HEK293 (cell line): ENCODE results near the gene TWSG1.

Source experiments
- CTCF ChIA-PET: fragments of 350-600 bp; formaldehyde crosslinking; extraction: SDS; loops from one replicate; lab custom pipeline; 2021; ENCODE audit warnings: antibody characterized with exemption; lab: Yijun Ruan, JAX
- POLR2A ChIA-PET: fragments of 300-600 bp; formaldehyde crosslinking; extraction: SDS; loops from one replicate; lab custom pipeline; 2020; ENCODE audit warnings: antibody characterized with exemption, inconsistent platforms; lab: Yijun Ruan, JAX
- H3K27ac ChIP-seq: fragments of 200-500 bp; sonication (Bioruptor generic); 2 replicates; pipeline ENCODE4 v1.5.1; 2014; ENCODE audit warnings: low read depth, low read length, control low read depth, inconsistent platforms; ENCODE audit errors: extremely low read depth
- H3K36me3 ChIP-seq, 2 experiments: fragments of 200-500 bp in 1 of 2; sonication (Bioruptor generic) in 1 of 2; 1 replicate in 1 of 2; 2 replicates in 1 of 2; pipeline ENCODE4 v1.5.1; 2014 to 2017; ENCODE audit warnings: inconsistent platforms in 2 of 2, low read length in 2 of 2; ENCODE audit not compliant: control insufficient read depth in 2 of 2, insufficient read depth in 1 of 2
- H3K4me1 ChIP-seq: fragments of 200-500 bp; sonication (Bioruptor generic); 2 replicates; pipeline ENCODE4 v1.5.1; 2014; ENCODE audit warnings: mild to moderate bottlenecking, low read length, inconsistent platforms; ENCODE audit not compliant: control insufficient read depth, insufficient read depth
- H3K4me3 ChIP-seq: 2 replicates; pipeline ENCODE4 v1.5.1; 2011; ENCODE audit warnings: low read depth, mild to moderate bottlenecking, control low read depth, low read length, moderate library complexity
- H3K9me3 ChIP-seq: fragments of 200-500 bp; sonication (Bioruptor generic); 2 replicates; pipeline ENCODE4 v1.5.1; 2014; ENCODE audit warnings: low read depth, low read length, inconsistent platforms; ENCODE audit not compliant: control insufficient read depth, insufficient read depth
- HOXD13 ChIP-seq: sonication (generic); formaldehyde crosslinking; IDR thresholded peaks from 2 replicates; pipeline ENCODE4 v1.8.0; 2022; ENCODE audit warnings: missing genetic modification reagents, borderline replicate concordance
- KLF10 ChIP-seq: fragments of 450-650 bp; IDR thresholded peaks from 2 replicates; pipeline ENCODE4 v1.5.1; 2018; ENCODE audit warnings: missing biosample characterization, mild to moderate bottlenecking, missing genetic modification characterization
- KLF16 ChIP-seq: fragments of 450-650 bp; formaldehyde crosslinking; IDR thresholded peaks from 2 replicates; pipeline ENCODE4 v1.5.1; 2017; ENCODE audit warnings: missing biosample characterization, missing genetic modification characterization
- PRDM6 ChIP-seq: fragments of 450-650 bp; formaldehyde crosslinking; IDR thresholded peaks from 2 replicates; pipeline ENCODE4 v1.5.1; 2017; ENCODE audit warnings: missing biosample characterization, missing genetic modification characterization
- SETDB1 ChIP-seq: IDR thresholded peaks from one replicate; pipeline ENCODE4 v1.6.1; 2017; ENCODE audit warnings: mild to moderate bottlenecking, low read length, moderate library complexity, mixed read lengths; ENCODE audit not compliant: insufficient read length
- SP3 ChIP-seq: fragments of 450-650 bp; formaldehyde crosslinking; IDR thresholded peaks from 2 replicates; pipeline ENCODE4 v1.5.1; 2016; ENCODE audit warnings: missing biosample characterization, missing genetic modification characterization
- TRIM28 ChIP-seq: IDR thresholded peaks from 2 replicates; pipeline ENCODE4 v1.6.1; 2011; ENCODE audit warnings: low read length, control low read depth, borderline replicate concordance
- ZBTB10 ChIP-seq: fragments of 450-650 bp; formaldehyde crosslinking; IDR thresholded peaks from 2 replicates; pipeline ENCODE4 v1.5.1; 2016; ENCODE audit warnings: missing biosample characterization, missing genetic modification characterization
- ZNF146 ChIP-seq: fragments of 450-650 bp; formaldehyde crosslinking; IDR thresholded peaks from 2 replicates; pipeline ENCODE4 v1.5.1; 2016; ENCODE audit warnings: missing biosample characterization, missing genetic modification characterization
- ZNF18 ChIP-seq: fragments of 450-650 bp; formaldehyde crosslinking; IDR thresholded peaks from 2 replicates; pipeline ENCODE4 v1.5.1; 2016; ENCODE audit warnings: missing biosample characterization, missing genetic modification characterization
- ZNF26 ChIP-seq: fragments of 450-650 bp; formaldehyde crosslinking; IDR thresholded peaks from 2 replicates; pipeline ENCODE4 v1.5.1; 2016; ENCODE audit warnings: missing biosample characterization, missing genetic modification characterization
- ZNF324 ChIP-seq: fragments of 450-650 bp; formaldehyde crosslinking; IDR thresholded peaks from 2 replicates; pipeline ENCODE4 v1.5.1; 2016; ENCODE audit warnings: missing biosample characterization, missing genetic modification characterization
- ZNF416 ChIP-seq: fragments of 450-650 bp; formaldehyde crosslinking; IDR thresholded peaks from 2 replicates; pipeline ENCODE4 v1.5.1; 2016; ENCODE audit warnings: missing biosample characterization, missing genetic modification characterization
- ZNF449 ChIP-seq: fragments of 450-650 bp; formaldehyde crosslinking; IDR thresholded peaks from 2 replicates; pipeline ENCODE4 v1.5.1; 2017; ENCODE audit warnings: missing biosample characterization, mild to moderate bottlenecking, missing genetic modification characterization, moderate library complexity
- ZNF501 ChIP-seq: fragments of 450-650 bp; formaldehyde crosslinking; IDR thresholded peaks from 2 replicates; pipeline ENCODE4 v1.5.1; 2016; ENCODE audit warnings: missing biosample characterization, missing genetic modification characterization
- ZNF555 ChIP-seq: fragments of 450-650 bp; formaldehyde crosslinking; conservative IDR thresholded peaks from 2 replicates; pipeline ENCODE4 v1.5.1; 2017; ENCODE audit warnings: missing biosample characterization, mild to moderate bottlenecking, missing genetic modification characterization, inconsistent platforms
- ZNF600 ChIP-seq: fragments of 450-650 bp; formaldehyde crosslinking; IDR thresholded peaks from 2 replicates; pipeline ENCODE4 v1.5.1; 2016; ENCODE audit warnings: missing biosample characterization, missing genetic modification characterization
- ZNF621 ChIP-seq: fragments of 450-650 bp; formaldehyde crosslinking; IDR thresholded peaks from 2 replicates; pipeline ENCODE4 v1.5.1; 2017; ENCODE audit warnings: missing biosample characterization, missing genetic modification characterization
- ZNF768 ChIP-seq: fragments of 450-650 bp; formaldehyde crosslinking; IDR thresholded peaks from 2 replicates; pipeline ENCODE4 v1.5.1; 2018; ENCODE audit warnings: missing biosample characterization, mild to moderate bottlenecking, missing genetic modification characterization
- ZNF792 ChIP-seq: fragments of 450-650 bp; formaldehyde crosslinking; IDR thresholded peaks from 2 replicates; pipeline ENCODE4 v1.5.1; 2016; ENCODE audit warnings: missing biosample characterization, missing genetic modification characterization
- ZSCAN16 ChIP-seq: fragments of 450-650 bp; formaldehyde crosslinking; IDR thresholded peaks from 2 replicates; pipeline ENCODE4 v1.5.1; 2016; ENCODE audit warnings: missing biosample characterization, missing genetic modification characterization
- ZSCAN4 ChIP-seq: fragments of 450-650 bp; formaldehyde crosslinking; IDR thresholded peaks from 2 replicates; pipeline ENCODE4 v1.5.1; 2017; ENCODE audit warnings: missing biosample characterization, missing genetic modification characterization

Gene TWSG1

GRCh38 chr18:9405977-9406376, 71.4 kb downstream of the TWSG1 start (continued):
- TF ChIP-seq ZNF18 (tag by site-specific recombination), result no peak

- POLR2A ChIA-PET, result no interaction called here
- H3K27ac ChIP-seq, result no peak overlapping the region
- no peaks in the 10 kb centered on the region for H3K4me1 ChIP-seq
- no peaks in the 10 kb centered on the region for H3K9me3 ChIP-seq
- TF ChIP-seq ZNF501 (tag by site-specific recombination) (no peak), ZBTB10 (tag by site-specific recombination) (no peak), ZNF621 (tag by site-specific recombination) (no peak), HOXD13 (no peak), ZNF449 (no peak), ZSCAN16 (tag by site-specific recombination) (no peak), SP3 (tag by site-specific recombination) (no peak), TRIM28 (peak; percentile 69; the same call in 1 of the 2 replicates), ZNF26 (tag by site-specific recombination) (no peak), SETDB1 (peak; percentile 44)
- no peaks in the 10 kb centered on the region for H3K36me3 ChIP-seq
- CTCF ChIA-PET, result interaction anchor here (1.3 kb wide), 1 partner anchor 106 kb away, joined by 4 read pairs; no protein-coding TSS in a partner anchor
- H3K4me3 ChIP-seq, result no peak overlapping the region
These were observed 75.9 kb downstream of the TWSG1 start for GRCh38 chr18:9410515-9410914.

- ChIA-PET POLR2A (no interaction called here), CTCF (interaction anchor here (0.8 kb wide), 1 partner anchor 43 kb away, joined by 3 read pairs; no protein-coding TSS in a partner anchor)
These were observed 79.0 kb downstream of the TWSG1 start for GRCh38 chr18:9413576-9413975.

More at GRCh38 chr18:9413576-9413975, 79.0 kb downstream of the TWSG1 start:
- H3K4me3 ChIP-seq, result no peak overlapping the region
- no peaks in the 10 kb centered on the region for H3K36me3 ChIP-seq
- no peaks in the 10 kb centered on the region for H3K9me3 ChIP-seq
- H3K4me1 ChIP-seq, result peaks cover 5% of the 10 kb centered on the region
- no peak for TF ChIP-seq ZNF792
- TF ChIP-seq ZNF416 (tag by site-specific recombination), result no peak
- no peak for TF ChIP-seq ZNF768 (tag by site-specific recombination)
- no peak for TF ChIP-seq PRDM6 (tag by site-specific recombination)
- TF ChIP-seq ZSCAN4 (tag by site-specific recombination), result no peak
- TF ChIP-seq ZNF600 (tag by site-specific recombination), result no peak
- TF ChIP-seq ZNF146 (tag by site-specific recombination), result no peak
- no peak for TF ChIP-seq KLF10 (tag by site-specific recombination)
- TF ChIP-seq ZNF555 (tag by site-specific recombination), result no peak
- no peak for TF ChIP-seq KLF16 (tag by site-specific recombination)
- no peak for TF ChIP-seq ZNF324 (tag by site-specific recombination)
- no peak overlapping the region for H3K27ac ChIP-seq
